NCI-H2171 treated with DMSO at 0.1 percent for 48 hours (cell line): ENCODE data around the gene CABCOCO1.
A peak's percentile ranks its signal among the peaks of the same experiment; 100 is the strongest.
"Not testable (repeated sequence)": the region's sequence is repeated elsewhere in the genome, so short reads cannot be mapped to it uniquely, and the experiment has no call there.

Experiments
- DNase-seq: peaks from one replicate; lab custom pipeline; 2025; lab: John Stamatoyannopoulos, UW

The CABCOCO1 gene

GRCh38 chr10:61642676-61643075 lies 20.1 kb upstream of the CABCOCO1 start:
- DNase-seq: no peak

DNA sequence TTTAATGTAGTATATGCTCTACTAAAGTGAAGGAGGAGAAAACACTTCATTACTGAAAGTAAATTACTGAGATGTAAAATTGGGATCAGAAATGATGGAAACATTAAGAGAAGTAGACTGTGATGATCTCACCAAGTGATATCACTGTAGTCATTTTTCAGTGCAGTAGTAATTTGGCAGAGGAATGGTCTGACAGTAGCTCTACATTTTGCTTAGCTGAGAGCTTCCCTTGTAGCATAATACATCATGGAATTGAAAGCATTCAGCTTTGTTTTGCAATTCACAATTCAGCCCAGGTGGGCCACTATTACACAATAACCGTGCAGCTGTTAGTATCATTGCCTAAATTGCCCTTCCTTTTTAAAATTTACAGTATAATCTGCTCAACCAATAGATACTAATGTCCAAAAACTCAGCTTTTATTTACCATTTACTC lies 19.4 kb upstream of the CABCOCO1 start:
- peak; percentile 8 for DNase-seq

GRCh38 chr10:61653699-61654098 lies 9.0 kb upstream of the CABCOCO1 start:
- no peak for DNase-seq

- no peak for DNase-seq
Observed at GRCh38 chr10:61655335-61655851, 7.3 kb upstream of the CABCOCO1 start.

DNA sequence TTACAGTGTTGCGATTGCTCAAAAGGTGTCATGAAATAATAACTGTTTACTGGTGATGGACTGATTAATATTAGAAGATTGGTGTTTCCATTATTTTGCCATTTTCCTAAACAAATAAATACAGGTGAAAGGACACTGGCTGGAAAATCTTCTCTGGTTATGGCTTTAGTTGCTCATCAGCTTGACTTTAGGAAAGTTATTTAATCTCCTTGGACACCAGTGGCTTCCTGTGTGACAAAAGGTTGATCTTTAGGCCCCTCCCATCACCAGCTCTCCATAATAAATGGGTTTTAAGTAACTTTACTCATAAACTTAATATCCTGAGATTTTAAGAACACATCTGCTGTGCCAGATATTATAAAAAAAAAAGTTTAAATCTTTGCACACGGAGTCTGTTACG lies 737 bp downstream of the CABCOCO1 start:
- DNase-seq: no peak

GRCh38 chr10:61664985-61665384 lies 2.3 kb downstream of the CABCOCO1 start:
- DNase-seq: no peak

DNA sequence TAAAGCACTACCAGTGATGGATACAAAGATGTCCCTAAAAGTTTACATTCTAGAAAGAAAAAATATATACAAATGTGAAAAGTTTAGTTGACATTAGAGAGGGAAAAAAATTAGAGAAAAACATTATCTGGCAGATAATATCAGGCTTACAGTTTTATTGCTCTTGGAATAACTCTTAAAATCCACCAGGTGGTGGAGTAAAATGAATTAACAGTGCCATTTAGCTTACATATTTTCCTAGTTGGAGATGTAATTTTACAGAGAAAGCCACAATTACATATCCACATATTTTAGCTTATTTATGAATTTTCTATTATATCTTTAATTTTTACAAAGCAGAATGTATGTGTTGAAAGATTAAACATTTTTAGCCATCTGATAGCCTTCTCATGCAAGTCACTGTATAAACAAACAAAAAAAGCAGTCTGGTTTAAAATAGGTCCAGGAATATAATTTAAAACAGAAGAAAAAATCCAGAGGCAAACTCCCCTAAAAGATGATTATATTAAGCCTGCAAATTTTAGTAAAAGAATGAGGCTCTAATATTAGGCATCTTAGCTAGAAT lies 6.5 kb downstream of the CABCOCO1 start:
- no peak for DNase-seq

DNA sequence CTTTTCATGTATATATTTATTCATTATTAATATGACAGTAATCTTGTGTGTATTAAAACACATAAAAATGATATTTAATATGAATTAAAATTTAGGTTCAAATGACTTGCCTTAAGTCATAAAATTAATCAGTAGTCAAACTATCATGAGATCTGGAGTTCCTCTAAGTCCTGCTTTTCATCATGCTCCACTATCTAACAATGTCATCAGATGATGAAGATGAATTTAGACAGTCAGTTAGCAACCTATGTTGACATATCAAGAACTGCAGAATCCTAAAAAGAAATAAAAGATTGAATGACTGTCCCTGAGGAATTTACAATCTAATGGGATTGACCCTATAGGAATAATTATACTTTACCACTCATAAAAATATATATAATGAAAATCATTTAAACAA lies 7.1 kb downstream of the CABCOCO1 start:
- DNase-seq: no peak

DNA sequence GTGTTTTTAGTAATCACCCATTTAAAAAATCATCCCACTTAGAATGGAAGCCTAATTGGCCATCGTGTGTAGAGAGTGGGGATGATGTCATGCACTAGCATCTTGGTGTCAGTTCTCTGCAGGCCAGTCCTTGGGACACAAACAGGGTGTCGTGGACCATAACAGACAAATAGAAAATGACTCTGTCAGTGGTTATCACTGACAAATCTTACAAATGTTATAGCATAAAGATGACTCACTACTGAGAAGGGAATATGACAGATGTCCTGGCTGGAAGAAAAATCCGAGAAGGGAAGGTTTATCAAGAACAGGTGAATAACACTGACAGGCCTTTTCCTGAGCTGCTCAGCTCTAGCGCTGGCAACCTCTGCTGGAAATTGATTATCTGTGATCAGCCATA lies 10.6 kb downstream of the CABCOCO1 start:
- DNase-seq: no peak

- DNase-seq: no peak
Observed at GRCh38 chr10:61682323-61682722, 19.6 kb downstream of the CABCOCO1 start.

DNA sequence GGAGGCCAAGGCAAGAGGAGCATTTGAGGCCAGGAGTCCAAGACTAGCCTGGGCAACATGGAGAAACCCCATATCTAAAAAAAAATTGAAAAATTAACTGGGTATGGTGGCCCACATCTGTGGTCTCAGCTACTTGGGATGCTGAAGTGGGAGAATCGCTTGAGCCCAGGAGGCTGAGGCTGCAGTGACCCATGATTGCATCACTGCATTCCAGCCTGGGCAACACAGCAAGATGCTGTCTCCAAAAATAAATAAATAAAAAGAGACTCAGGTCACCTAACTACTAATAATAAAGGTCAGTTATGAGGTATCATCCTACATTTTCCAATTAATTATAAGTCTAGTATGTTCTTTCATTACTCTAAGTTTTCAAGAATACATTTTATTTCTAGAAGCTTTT lies 20.6 kb downstream of the CABCOCO1 start:
- DNase-seq: no peak

GRCh38 chr10:61684894-61685507 lies 22.3 kb downstream of the CABCOCO1 start:
- DNase-seq: no peak

DNA sequence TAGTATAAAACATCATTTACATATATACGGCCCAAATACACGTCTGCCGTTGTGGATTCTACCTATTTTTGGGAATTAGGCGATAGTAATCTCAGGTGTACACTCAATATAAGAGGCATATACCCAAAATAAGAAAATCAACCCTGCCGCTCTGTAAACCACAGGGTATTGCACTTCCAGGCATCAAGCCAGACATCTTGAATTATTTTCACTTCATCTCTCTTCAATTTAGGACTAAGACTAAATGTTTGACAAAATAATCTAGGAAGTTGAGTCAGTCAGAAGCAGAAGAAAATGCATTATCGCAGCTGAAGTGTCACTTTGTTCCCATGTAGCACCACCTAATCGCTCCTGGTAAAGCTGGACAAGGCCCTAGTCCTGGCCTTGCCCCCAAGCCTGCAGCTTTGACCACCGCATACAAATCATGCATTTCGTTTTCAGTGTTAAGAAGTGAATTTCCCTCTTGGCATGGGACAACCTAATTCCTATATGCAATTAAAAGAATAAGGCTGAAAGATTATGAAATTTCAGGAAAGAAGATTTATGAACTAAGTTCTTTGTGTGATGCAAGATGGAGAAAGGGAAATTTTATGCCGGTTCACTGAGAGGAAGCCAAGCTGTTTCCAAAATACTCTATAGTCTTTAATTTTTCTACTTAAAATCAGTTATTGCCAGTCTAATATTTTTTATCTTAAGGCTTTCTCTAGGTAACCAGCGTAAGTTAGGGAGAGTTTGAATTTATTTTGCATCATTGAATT lies 26.0 kb downstream of the CABCOCO1 start:
- DNase-seq: no peak

GRCh38 chr10:61691667-61692066 lies 28.9 kb downstream of the CABCOCO1 start:
- not testable (repeated sequence) for DNase-seq

GRCh38 chr10:61692447-61693010 lies 29.8 kb downstream of the CABCOCO1 start:
- no peak for DNase-seq

DNA sequence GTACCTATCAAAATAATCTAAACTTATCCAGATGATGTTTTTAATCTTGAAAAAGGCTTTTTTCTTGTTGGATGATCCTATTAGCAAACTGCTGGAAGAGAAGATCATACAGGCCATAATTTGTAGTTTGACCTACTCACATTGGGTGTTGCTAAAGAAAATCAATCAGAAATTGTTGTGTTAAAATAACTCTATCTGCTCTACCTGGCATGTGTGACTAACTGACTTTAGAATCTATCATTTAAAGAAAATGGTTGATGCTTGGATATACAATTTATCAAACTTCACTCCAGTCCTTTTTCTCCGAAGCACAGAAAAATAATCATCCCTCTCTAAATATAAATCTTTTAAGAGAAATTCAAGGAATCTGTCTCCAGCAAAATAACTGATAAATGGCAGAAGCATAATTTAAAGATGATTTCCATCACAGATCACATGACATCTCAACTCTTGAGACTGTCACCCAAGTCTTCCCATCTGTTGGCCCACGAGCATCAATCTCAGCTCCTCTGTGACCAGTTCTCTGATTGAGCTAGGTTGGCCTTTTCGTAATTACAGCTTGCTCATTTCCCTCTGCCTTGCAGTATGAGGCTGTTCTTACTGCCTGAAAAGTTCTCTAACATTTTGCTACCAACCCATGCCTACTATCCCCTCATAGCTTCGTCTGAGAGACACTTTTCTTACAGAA lies 36.4 kb downstream of the CABCOCO1 start:
- DNase-seq: no peak

DNA sequence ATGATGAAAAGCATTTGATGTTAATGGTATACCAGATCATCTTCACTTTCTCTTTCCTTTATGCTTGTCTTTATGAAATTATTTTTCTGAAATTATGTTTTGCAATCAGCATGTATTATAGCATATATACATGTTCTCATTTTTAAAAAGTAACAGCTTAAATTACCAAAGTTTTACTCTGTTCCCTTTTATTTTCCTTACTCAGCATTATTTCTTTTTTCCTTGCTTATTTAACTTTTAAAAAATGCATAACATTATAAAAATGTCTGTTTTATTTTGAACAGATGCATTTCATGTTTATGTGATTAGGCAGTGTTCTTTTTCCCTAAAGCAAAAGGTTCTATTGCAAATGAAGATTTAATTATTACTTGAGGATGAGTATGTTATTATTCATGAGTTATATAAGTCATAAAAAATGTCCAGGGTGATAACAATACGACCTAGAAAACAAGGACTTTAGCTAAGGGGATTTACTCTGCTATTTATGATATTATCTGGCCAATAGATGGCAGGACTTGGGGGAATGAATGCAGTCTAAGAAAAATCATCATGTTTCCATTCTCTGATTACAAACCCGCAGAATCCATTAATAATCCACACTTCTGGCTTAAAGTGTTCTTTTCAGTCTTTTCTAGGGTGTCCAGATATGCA lies 38.5 kb downstream of the CABCOCO1 start:
- DNase-seq: no peak

DNA sequence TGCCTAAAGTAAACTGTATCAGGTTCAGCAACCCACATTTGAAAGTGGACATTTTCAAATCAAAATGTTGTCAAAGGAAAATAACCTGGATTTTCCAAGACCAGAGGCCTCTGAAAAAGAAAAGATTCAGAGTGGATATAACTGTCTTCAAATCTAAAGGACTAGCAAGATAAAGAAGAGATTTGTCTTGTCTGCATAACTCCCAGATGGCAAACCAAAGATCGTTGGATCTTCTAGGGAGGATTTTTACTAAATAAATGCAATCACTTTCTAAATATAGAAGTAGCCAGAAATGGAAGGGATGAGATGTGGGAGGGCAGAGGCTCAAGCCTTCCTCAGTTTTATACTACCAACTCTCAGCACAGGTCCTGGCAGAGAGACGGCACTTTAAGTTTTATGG lies 39.0 kb downstream of the CABCOCO1 start:
- DNase-seq: no peak

DNA sequence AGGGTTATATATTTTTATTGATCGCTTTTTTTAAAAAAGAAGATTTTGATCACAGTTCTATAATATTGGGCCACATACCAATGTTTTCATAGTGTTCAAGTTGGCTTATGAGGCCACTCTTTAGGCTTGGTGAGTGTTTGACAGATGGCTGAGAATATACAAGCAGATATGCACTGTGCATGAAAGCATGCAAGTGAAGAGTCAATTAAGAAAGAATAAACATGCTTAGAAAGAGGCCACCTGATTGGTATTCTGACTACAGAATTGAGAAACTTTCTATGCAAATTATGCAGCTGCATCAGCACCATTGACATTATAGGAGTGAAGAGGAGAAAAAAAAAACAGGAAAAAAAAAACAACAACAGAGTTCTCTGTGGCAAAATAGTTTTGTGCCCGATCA lies 39.9 kb downstream of the CABCOCO1 start:
- DNase-seq: peak; percentile 33

GRCh38 chr10:61705022-61705613 lies 42.4 kb downstream of the CABCOCO1 start:
- no peak for DNase-seq

- no peak for DNase-seq
Observed at GRCh38 chr10:61708846-61709245, 46.1 kb downstream of the CABCOCO1 start.
